AG08396 (cell line): ENCODE results near the gene FGF18.
"Not testable (repeated sequence)": the region's sequence is repeated elsewhere in the genome, so short reads cannot be mapped to it uniquely, and the experiment has no call there.

Source experiments
- DNase-seq: peaks from one replicate; pipeline ENCODE4 v3.0.0; 2012; ENCODE audit warnings: low spot score, mixed read lengths

Gene FGF18, protein sequence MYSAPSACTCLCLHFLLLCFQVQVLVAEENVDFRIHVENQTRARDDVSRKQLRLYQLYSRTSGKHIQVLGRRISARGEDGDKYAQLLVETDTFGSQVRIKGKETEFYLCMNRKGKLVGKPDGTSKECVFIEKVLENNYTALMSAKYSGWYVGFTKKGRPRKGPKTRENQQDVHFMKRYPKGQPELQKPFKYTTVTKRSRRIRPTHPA

GRCh38 chr5:171418982-171419687 is at the start of gene FGF18:
FGF18 (plus strand) TSS chr5:171419647; CDS start chr5:171420200, 553 bp downstream.
- DNase-seq = peak; percentile 67

DNA sequence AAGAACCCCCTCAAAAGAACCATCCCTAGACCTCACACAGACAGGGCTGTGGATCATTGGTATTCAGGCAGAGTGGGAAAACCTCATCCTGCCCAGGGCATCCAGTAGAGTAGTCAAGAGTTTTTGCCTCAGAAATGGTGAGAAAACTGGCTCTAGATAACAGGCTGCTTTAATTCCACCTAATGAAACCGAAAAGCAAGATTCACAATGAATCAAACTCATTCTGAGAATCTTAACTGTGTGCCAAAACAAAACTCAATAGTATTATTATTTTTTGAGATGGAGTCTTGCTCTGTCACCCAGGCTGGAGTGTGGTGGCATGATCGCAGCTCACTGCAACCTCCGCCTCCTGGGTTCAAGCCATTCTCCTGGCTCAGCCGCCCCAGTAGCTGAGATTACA is 49.5 kb upstream of the FGF18 start:
- DNase-seq = no peak

DNA sequence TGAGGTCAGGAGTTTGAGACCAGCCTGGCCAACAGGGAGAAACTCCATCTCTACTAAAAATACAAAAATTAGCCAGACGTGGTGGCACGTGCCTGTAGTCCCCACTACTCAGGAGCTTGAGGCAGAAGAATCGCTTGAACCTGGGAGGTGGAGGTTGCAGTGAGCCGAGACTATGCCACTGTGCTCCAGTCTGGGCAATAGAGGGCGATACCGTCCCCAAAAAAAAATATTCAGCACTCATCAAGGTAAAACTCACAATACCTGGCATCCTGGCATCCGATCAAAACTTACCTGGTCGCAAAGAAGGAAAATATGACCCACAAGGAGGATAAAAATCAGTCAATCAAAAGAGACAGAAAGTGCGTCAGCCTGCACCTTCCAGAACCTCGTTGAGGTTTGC is 48.6 kb upstream of the FGF18 start:
- not testable (repeated sequence) for DNase-seq

- DNase-seq = no peak
Measured at GRCh38 chr5:171371326-171371725, 48.1 kb upstream of the FGF18 start.

DNA sequence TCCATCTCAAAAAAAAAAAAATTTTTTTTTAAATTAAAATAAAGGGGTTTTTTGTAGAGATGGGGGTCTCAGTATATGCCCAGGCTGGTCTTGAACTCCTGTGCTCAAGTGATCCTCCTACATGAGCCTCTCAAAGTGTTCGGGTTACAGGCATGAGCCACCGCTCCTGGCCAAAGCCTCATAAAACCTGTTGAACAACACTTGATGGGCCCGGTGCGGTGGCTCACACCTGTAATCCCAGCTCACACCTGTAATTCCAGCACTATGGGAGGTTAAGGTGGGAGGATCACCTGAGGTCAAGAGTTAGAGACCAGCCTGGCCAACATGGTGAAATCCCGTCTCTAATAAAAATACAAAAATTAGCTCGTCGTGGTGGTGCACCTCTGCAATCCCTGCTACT is 39.5 kb upstream of the FGF18 start:
- DNase-seq = no peak

DNA sequence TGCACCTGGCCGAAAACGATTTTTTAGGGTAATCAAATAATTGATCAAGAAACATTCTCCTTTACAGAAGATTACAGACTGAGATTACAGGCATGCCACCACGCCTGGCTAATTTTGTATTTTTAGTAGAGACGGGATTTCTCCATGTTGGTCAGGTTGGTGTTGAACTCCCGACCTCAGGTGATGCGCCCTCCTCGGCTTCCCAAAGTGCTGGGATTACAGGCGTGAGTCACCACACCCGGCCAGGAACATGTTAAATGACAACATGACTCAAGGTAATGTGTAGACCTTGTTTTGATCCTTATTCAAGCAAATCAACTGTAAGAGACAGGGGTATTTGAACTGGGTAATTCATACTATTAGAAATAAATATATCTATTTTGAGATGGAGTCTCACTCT is 35.0 kb upstream of the FGF18 start:
- DNase-seq = not testable (repeated sequence)

- not testable (repeated sequence) for DNase-seq
Measured at GRCh38 chr5:171384999-171385398, 34.4 kb upstream of the FGF18 start.

GRCh38 chr5:171386006-171386671 is 33.3 kb upstream of the FGF18 start:
- no peak for DNase-seq

GRCh38 chr5:171386861-171387344 is 32.5 kb upstream of the FGF18 start:
- DNase-seq = no peak

GRCh38 chr5:171387345-171387969 is 32.0 kb upstream of the FGF18 start, which contains the start of gene NPM1:
NPM1 (plus strand) TSS chr5:171387849; CDS start chr5:171387949, 100 bp downstream.
- peak; percentile 100 for DNase-seq

GRCh38 chr5:171387970-171388815 is 31.3 kb upstream of the FGF18 start:
- DNase-seq = peak; percentile 82

GRCh38 chr5:171388816-171389168 is 30.7 kb upstream of the FGF18 start:
- DNase-seq = no peak

DNA sequence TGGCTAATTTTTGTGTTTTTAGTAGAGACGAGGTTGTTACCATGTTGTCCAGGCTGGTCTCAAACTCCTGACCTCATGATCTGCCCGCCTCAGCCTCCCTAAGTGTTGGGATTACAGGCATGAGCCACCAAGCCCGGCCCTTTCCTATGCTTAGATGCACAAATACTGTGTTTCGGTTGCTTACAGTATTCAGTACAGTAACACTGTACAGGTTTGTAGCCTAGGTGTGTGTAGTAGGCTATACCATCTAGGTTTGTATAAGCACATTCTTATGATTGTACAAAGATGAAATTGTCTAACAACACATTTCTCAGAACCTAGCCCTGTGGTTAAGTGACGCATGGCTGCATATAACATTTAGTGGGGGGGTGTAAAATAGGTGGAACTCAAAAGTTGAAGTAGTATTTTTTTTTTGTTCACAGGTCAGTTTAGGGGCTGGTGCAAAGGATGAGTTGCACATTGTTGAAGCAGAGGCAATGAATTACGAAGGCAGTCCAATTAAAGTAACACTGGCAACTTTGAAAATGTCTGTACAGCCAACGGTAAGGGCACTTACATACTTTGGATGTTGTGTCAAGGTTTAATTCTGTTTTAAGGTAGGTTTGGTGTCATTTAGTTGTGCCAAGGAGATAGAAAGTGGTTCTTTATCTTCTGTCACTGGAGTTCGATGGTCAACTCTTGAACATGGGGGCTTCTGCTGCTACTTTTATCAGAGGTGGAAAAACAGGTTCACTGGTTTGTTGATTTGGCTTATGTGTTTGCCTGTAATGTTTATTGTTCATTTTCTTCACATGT is 28.4 kb upstream of the FGF18 start:
- DNase-seq = no peak

DNA sequence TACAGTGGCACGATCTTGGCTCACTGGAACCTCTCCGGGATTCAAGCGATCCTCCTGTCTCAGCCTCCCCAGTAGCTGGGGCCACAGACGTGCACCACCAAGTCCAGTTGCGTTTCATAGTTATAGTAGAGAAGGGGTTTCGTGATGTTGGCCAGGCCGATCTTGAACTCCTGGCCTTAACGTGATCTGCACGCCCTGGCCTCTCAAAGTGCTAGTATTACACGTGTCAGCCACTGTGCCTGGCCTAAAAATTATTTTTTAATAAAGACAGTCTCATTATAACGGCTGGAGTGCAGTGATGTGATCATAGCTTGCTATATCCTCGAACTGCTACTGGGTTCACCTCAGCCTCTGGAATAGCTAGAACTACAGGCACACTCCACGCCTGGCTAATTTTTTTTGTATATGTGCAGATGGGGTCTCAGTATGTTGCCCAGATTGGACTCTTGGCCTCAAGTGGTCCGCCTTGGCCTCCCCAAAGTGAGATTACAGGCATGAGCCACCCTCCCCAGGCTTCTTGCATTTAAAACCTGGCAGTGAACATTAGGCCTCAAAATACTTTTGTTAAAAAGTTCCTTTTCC is 27.4 kb upstream of the FGF18 start:
- DNase-seq = no peak

DNA sequence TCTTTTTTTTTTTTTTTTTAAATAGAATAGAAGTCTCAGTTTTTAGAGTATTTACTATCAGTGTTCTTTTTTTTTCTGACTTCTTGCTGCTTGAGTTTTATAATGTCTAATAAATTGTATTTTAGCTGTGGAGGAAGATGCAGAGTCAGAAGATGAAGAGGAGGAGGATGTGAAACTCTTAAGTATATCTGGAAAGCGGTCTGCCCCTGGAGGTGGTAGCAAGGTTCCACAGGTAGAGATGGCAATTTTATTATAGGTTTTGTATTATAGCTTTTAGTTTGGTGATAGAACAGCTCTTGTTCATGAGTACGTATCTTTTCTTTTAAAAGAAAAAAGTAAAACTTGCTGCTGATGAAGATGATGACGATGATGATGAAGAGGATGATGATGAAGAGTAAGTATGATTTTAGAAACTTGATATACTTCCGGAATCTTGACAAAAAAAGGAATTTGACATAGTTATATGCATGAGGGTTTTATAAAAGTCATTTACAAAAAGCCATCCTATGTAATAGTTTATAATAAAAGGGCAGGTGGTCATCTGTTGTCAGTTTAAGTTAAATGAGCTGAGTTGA is 26.8 kb upstream of the FGF18 start:
- DNase-seq = no peak

GRCh38 chr5:171395042-171395441 is 24.4 kb upstream of the FGF18 start:
- no peak for DNase-seq

DNA sequence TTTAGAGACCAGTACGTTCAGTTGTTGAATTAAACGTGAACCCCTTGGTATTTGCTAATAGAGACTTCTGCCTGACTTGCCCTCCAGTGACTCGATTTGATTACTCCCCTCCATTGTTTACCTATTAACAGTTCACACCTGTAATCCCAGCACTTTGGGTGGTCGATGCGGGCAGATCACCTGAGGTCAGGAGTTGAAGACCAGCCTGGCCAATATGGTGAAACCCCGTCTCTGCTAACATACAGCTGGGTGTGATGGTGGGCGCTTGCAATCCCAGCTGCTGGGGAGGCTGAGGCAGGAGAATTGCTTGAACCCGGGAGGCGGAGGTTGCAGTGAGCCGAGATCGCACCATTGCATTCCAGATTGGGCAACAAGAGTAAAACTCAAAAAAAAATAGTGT is 22.9 kb upstream of the FGF18 start:
- not testable (repeated sequence) for DNase-seq

DNA sequence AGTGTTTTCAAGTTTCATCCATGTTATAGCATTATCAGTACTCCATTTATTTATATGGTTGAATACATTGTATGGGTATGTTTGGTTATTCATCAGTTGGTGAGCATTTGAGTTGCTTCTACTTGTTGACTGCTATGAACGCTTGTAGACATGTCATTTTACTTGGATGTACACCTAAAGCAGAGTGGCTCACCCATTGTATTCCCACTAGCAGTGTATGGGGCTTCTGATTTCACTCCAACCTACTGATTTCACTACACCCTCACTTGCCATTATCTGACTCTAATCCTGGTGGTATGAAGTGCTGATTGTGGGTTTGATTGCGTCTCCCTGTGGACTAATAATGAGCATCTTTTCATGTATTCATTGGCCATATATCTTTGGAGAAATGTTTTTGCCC is 22.3 kb upstream of the FGF18 start:
- DNase-seq = no peak

GRCh38 chr5:171397599-171397998 is 21.8 kb upstream of the FGF18 start:
- DNase-seq = no peak

GRCh38 chr5:171398660-171399059 is 20.8 kb upstream of the FGF18 start:
- DNase-seq = not testable (repeated sequence)
